Stomach smooth muscle (tissue), 2 donors: ENCODE measurements around the gene PARVB.

ENCODE experiments used
- H3K27ac ChIP-seq: one replicate; pipeline ENCODE4 v1.7.0; 2013; ENCODE audit warnings: mild to moderate bottlenecking, low read length, inconsistent platforms
- H3K27me3 ChIP-seq, 2 donors: one replicate each; pipeline ENCODE4 v1.7.0; 2013; ENCODE audit warnings: low read length in 2 of 2; ENCODE audit not compliant: insufficient read depth in 2 of 2, control insufficient read depth in 1 of 2
- H3K36me3 ChIP-seq, 2 donors: one replicate each; pipeline ENCODE4 v1.7.0; 2013; ENCODE audit warnings: low read length in 2 of 2; ENCODE audit not compliant: control insufficient read depth in 2 of 2, insufficient read depth in 2 of 2
- H3K4me1 ChIP-seq: one replicate; pipeline ENCODE4 v1.7.0; 2013; ENCODE audit warnings: low read length; ENCODE audit not compliant: control insufficient read depth, insufficient read depth
- H3K4me3 ChIP-seq, 2 donors: one replicate each; pipeline ENCODE4 v1.7.0; 2013; ENCODE audit warnings: low read length in 2 of 2
- H3K9ac ChIP-seq, 2 donors: one replicate each; pipeline ENCODE4 v1.7.0; 2013; ENCODE audit warnings: low read length in 2 of 2, mild to moderate bottlenecking in 1 of 2
- H3K9me3 ChIP-seq, 2 donors: one replicate each; pipeline ENCODE4 v1.7.0; 2013; ENCODE audit warnings: low read length in 2 of 2; ENCODE audit not compliant: control insufficient read depth in 2 of 2
- donor health status: healthy.
- donor health status: Pancreatic carcinoma.

The PARVB gene

DNA sequence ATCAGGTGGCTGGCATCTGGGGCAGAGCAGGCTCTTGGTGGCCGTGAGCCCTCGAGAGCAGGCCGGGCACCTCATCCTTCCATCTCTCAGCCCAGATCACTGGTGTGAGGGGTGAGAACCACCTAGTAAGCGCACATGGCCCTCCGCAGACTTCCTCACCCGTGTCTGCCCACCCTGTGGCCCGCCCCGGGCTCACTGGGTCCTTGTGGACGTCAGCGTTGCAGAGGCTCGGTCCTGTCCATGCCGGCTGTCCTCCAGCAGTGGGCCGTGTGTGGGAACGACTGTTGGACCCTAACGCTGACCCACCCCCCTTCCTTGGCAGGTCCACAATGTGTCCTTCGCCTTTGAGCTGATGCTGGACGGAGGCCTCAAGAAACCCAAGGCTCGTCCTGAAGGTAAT lies 139.4 kb downstream of the PARVB start:
- Histone ChIP-seq H3K4me1 (peaks cover 25% of the 10 kb centered on the region), H3K27ac (no peak overlapping the region), H3K36me3 (no peaks in the 10 kb centered on the region), H3K9me3 (no peaks in the 10 kb centered on the region), H3K9ac (no peak overlapping the region), H3K27me3 (no peaks in the 10 kb centered on the region), H3K4me3 (no peak overlapping the region)

DNA sequence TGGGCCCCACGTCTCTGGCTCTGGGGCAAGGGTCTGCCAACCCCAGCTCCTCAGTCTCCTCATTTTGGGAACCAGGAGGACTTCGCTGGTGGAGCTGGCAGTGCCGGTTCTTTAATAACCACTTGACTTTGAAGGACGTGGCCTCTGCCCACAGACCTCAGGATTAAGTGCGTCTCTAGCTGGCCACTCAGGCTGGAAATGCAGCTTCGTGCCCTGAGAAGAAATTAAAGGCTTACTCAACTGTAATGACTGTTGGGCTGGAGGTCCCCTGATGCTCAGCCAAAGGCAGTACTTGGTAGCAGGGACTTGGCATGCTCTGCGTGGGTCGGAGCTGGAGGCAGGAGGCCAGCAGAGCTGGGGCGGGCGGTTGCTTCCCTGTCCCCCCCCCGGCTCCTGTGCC lies 139.9 kb downstream of the PARVB start:
- Histone ChIP-seq H3K27me3 (no peaks in the 10 kb centered on the region), H3K27ac (no peak overlapping the region), H3K9me3 (no peaks in the 10 kb centered on the region), H3K4me1 (peaks cover 20% of the 10 kb centered on the region), H3K9ac (no peak overlapping the region), H3K4me3 (no peak overlapping the region), H3K36me3 (no peaks in the 10 kb centered on the region)

DNA sequence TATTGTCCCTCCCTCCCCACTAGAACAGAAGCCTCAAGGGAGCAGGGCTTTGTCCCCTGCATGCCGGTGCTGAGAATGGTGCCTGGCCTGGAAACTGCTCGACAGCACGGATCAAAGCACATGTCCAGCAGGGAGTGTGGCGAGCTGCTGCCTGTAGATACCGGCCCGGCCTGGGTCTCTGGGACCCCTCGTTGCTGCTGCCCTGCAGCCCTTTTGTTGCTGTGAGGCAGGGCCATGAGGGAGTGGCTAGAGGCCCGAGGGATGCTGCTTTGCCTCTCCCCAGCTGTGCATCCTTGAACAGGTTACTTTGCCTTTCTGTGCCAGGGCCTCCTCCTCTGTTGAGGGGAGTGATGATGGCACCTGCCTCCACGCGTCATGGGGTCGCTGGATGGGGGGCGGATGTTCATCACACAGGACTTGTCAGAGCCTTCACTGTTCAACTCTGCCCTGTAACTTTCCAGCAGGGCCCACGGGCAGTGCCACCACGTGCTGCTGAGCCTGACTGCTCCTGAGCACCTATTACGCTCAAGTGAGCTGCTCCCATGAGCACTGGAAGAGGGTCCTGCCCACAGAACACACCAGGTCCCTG lies 141.3 kb downstream of the PARVB start:
- no peak overlapping the region for H3K9ac ChIP-seq
- no peaks in the 10 kb centered on the region for H3K36me3 ChIP-seq
- H3K9me3 ChIP-seq, result no peaks in the 10 kb centered on the region
- H3K4me3 ChIP-seq, result no peak overlapping the region
- H3K27ac ChIP-seq, result no peak overlapping the region
- H3K4me1 ChIP-seq, result peaks cover 9% of the 10 kb centered on the region
- H3K27me3 ChIP-seq, result no peaks in the 10 kb centered on the region

DNA sequence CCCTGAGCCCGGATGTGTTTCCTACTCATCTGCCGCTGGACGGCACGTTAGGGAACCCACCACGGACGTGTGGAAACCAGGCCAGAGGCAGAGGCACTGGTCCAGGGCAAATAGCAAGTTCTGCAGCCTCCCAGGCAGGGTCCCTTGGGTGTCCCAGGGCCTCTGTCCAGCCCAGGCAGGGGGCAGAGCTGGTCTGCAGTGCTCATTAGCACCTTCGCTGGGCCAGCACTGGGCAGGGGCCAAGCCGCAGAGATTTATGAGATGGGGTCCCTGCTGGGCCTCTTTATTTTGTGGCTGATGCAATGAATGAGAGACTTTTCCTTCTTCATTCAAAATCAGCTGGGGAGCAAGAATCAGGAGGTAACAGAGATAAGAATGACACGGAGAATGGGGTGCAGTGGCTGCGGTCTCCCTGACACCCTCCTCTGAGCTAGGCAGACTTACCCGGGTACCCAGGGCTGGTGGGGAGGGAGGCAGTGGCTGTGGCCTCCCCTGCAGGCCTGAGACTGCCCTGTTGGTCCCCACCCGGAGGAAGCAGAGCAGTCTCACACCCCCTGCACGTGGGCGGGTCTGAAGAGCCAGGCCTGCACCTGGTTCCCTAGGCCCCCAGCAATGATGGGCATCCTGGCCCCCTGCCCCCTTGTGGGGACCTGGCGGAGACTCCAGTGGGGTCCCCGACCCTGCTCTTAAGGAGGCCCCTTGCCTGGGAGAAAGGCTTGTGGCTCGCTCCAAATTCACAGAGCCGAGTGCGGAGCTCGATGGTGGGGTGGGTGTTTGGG lies 142.6 kb downstream of the PARVB start:
- H3K4me1 ChIP-seq, result peaks cover 7% of the 10 kb centered on the region
- no peak overlapping the region for H3K4me3 ChIP-seq
- no peaks in the 10 kb centered on the region for H3K36me3 ChIP-seq
- no peaks in the 10 kb centered on the region for H3K9me3 ChIP-seq
- H3K9ac ChIP-seq, result no peak overlapping the region
- H3K27me3 ChIP-seq, result no peaks in the 10 kb centered on the region
- H3K27ac ChIP-seq, result no peak overlapping the region

DNA sequence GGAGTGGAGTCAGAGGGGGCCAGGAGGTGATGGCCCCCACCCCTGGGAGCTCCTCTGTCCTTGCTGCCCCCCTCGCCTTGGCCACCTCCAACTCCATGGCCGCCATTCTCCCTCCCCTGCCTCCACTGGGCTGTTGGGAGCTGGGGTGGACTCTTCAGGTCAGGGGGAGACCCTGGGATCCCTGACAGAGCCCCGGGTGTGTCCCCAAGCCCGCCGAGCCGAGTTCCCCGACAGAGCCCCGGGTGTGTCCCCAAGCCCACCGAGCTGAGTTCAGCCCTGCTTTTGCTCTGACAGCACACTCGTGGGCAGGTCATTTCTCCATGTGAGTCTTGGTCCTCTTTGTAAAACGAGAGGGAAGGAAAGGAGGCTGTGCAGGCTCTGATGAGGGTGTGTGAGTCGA lies 143.4 kb downstream of the PARVB start:
- Histone ChIP-seq H3K9me3 (no peaks in the 10 kb centered on the region), H3K9ac (no peak overlapping the region), H3K4me3 (no peak overlapping the region), H3K27me3 (no peaks in the 10 kb centered on the region), H3K36me3 (no peaks in the 10 kb centered on the region), H3K4me1 (peaks cover 7% of the 10 kb centered on the region), H3K27ac (no peak overlapping the region)

DNA sequence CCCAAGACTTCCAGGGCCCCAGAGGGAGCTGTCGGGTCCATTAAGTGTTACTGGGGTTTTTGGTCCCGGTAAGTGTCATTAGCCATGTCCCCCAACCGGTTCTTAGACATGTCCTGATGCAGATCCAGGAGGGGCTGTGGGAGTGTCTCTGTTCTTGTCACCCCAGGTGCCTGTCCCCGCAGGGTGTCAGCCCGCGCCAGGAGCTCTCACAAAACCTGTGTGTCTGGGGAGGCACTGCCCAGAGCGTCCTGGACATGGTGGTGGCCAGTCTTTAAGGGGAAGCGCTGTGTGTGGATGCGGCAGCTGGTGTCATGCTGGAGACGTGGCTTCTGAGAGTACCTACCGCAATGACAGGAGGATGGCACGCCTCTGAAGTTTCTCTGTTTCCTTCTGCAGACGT lies 144.1 kb downstream of the PARVB start:
- Histone ChIP-seq H3K27ac (no peak overlapping the region), H3K9me3 (no peaks in the 10 kb centered on the region), H3K27me3 (no peaks in the 10 kb centered on the region), H3K4me3 (no peak overlapping the region), H3K4me1 (peaks cover 7% of the 10 kb centered on the region), H3K36me3 (no peaks in the 10 kb centered on the region), H3K9ac (no peak overlapping the region)

DNA sequence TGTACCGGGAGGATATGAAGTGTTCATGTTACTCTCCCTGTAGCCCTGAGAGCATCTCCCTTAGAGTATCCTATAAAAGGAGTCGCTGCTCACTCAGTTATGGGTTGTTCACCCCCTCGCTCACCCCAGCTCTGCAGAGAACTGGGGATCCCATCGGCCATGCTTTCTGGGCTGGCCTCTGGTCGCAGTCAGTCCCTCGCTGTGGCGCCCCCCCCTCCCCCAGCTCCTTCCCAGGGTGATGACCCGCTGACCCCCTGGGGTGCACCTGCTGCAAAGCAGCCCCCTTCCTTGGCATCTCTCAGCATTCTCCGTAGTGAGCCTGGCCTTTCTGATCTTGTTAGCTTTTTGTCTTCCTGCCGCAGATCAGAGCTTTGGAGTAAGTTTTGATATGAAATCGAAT lies 146.4 kb downstream of the PARVB start:
- H3K36me3 ChIP-seq, result no peaks in the 10 kb centered on the region
- H3K27me3 ChIP-seq, result no peaks in the 10 kb centered on the region
- no peaks in the 10 kb centered on the region for H3K9me3 ChIP-seq
- H3K27ac ChIP-seq, result no peak overlapping the region
- H3K4me1 ChIP-seq, result no peaks in the 10 kb centered on the region
- H3K4me3 ChIP-seq, result no peak overlapping the region
- no peak overlapping the region for H3K9ac ChIP-seq

DNA sequence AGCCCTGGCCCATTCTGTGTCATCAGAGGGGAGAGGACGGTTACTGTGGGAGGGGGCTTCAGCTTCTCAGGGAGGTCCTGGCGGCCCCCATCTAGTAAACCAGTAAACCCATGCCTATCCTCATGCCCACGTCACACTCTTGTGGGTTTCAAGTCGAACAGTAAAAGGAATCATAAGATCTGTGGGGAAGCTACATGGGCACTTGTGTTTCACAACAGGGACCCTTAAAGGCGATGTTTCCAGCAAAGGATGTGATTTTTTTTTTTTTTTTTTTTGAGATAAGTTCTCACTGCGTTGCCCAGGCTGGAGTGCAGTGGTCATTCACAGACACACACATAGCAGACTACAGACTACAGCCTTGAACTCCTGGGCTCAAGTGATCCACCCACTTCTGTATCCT lies 147.5 kb downstream of the PARVB start:
- Histone ChIP-seq H3K4me3 (no peak overlapping the region), H3K9ac (no peak overlapping the region), H3K9me3 (no peaks in the 10 kb centered on the region), H3K27ac (no peak overlapping the region), H3K36me3 (no peaks in the 10 kb centered on the region), H3K27me3 (no peaks in the 10 kb centered on the region), H3K4me1 (no peaks in the 10 kb centered on the region)

DNA sequence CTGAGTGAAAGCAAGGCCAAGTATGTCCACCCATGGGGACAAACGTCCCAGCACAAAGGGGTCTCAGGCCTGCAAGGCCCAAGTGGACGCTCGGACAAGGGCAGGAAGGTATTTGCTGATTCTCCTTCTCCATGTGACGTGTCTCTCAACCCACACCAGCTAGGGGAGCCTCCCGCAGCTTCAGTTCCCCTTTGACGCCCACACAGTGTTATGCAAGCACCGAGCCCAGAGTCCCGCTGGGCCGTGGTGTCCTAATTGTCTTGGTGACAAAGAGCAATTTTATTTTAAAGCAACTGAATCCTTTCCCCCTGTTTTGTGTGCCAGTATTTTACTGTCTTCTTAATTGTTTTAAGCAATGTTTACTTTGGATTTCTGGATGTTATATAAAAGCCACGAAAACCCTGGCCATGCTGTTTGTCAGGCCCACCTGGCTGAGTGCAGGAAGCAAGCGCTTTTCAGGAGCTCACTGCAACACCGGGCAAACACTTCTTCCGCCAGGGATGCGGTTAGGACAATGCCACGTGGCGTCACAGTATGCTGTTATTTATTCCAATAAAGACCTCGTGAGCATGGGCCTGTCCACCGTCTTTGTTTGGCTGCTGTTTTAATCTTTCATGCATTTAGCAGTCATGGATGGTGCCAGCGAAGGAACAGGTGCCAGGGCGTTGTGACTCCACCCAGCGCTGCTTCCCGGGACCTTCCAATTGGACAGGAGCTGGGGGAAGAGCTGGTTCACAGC lies 148.4 kb downstream of the PARVB start:
- Histone ChIP-seq H3K36me3 (no peaks in the 10 kb centered on the region), H3K9me3 (no peaks in the 10 kb centered on the region), H3K27ac (no peak overlapping the region), H3K9ac (no peak overlapping the region), H3K4me1 (no peaks in the 10 kb centered on the region), H3K27me3 (no peaks in the 10 kb centered on the region), H3K4me3 (no peak overlapping the region)

DNA sequence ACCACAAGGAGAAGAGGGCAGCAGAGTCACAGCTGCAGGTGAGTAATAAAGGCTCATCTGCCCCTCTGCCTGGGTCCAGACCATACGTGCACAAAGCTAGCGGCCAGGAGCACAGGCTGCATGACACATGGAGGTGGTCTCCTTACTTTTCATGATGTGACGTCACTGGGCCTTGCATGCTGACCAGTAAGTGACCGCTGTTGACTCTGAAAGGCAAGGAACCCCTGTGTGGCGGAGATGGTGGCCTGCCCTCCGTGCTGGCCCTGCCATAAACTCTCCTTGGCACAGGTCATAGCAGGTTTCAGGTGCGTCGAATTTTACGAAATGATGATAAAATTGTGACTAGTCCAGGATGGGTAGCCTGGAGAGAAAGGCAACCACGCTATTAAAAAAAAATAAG lies 149.1 kb downstream of the PARVB start:
- Histone ChIP-seq H3K4me1 (no peaks in the 10 kb centered on the region), H3K4me3 (no peak overlapping the region), H3K27ac (no peak overlapping the region), H3K27me3 (no peaks in the 10 kb centered on the region), H3K36me3 (no peaks in the 10 kb centered on the region), H3K9ac (no peak overlapping the region), H3K9me3 (no peaks in the 10 kb centered on the region)

DNA sequence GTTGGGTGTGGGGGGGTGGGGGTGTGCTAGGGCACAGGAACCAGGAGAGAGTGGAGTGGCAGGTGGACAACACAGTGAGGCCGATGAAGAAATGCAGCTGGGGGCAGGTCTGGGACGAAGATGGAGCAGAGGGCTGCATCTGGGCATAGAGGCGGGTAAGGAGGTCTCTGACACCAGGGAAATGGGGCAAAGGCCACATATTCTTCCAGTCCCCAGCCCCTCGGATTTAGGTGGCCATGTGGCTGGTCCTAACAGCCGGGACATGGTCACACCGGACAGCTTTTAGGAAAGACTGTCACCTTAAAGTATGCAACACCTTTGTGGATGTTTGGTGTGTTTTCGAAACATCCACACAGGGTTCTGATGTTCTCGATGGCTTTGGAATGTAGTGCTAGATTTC lies 151.6 kb downstream of the PARVB start:
- no peak overlapping the region for H3K27ac ChIP-seq
- H3K9me3 ChIP-seq, result no peaks in the 10 kb centered on the region
- no peaks in the 10 kb centered on the region for H3K4me1 ChIP-seq
- H3K27me3 ChIP-seq, result no peaks in the 10 kb centered on the region
- H3K36me3 ChIP-seq, result no peaks in the 10 kb centered on the region
- no peak overlapping the region for H3K9ac ChIP-seq
- no peak overlapping the region for H3K4me3 ChIP-seq
